Gastrocnemius medialis (tissue), 4 donors: ENCODE measurements around the gene TSSC4. TPM values are rescaled to one million over a fixed set of nuclear protein-coding genes. Genes with fewer than 3 reads are reported as not detected.

Source experiments
- ATAC-seq, 2 donors: fragments of 150-250 bp; one replicate each; pipeline ENCODE4 v1.9.1; 2016
- DNase-seq, 2 donors: peaks; one replicate each; pipeline ENCODE4 v3.0.0-alpha.2; 2019
- H3K27ac ChIP-seq, 4 donors: fragments of 200-600 bp; sonication (generic); 1 replicate in 1 of 4; 2 replicates in 3 of 4; pipeline ENCODE4 v1.5.1; 2016 to 2018; ENCODE audit warnings: mild to moderate bottlenecking in 2 of 4, moderate library complexity in 1 of 4
- H3K27me3 ChIP-seq, 3 donors: fragments of 200-600 bp; sonication (generic) in 2 of 3; 1 replicate in 1 of 3; 2 replicates in 2 of 3; pipeline versions ENCODE4 v1.5.1 to v1.6.0; 2016 to 2019; ENCODE audit warnings: mild to moderate bottlenecking in 1 of 3, moderate library complexity in 1 of 3
- H3K36me3 ChIP-seq, 2 donors: fragments of 200-600 bp; sonication (generic) in 1 of 2; one replicate each; pipeline ENCODE4 v1.5.1; 2017 to 2018
- H3K4me1 ChIP-seq, 2 donors: fragments of 200-600 bp; sonication (generic) in 1 of 2; one replicate each; pipeline ENCODE4 v1.5.1; 2016 to 2017; ENCODE audit warnings: mild to moderate bottlenecking in 2 of 2
- H3K4me3 ChIP-seq, 4 donors: fragments of 200-600 bp; sonication (generic) in 3 of 4; 1 replicate in 1 of 4; 2 replicates in 3 of 4; pipeline ENCODE4 v1.5.1; 2016 to 2019; ENCODE audit warnings: mild to moderate bottlenecking in 2 of 4
- H3K9me3 ChIP-seq, 3 donors: fragments of 200-600 bp; sonication (generic) in 2 of 3; 1 replicate in 1 of 3; 2 replicates in 2 of 3; pipeline ENCODE4 v1.5.1; 2016 to 2019
- CTCF ChIP-seq, 5 experiments: fragments of 450-650 bp in 3 of 5; fragments of 200-600 bp in 2 of 5; sonication (generic) in 2 of 5; IDR thresholded peaks in 4 of 5; conservative IDR thresholded peaks in 1 of 5; 1 replicate in 4 of 5; 2 replicates in 1 of 5; pipeline ENCODE4 v1.5.1; 2016 to 2019; ENCODE audit warnings: antibody characterized with exemption in 5 of 5, mild to moderate bottlenecking in 3 of 5, moderate library complexity in 3 of 5
- POLR2A ChIP-seq, 2 donors: fragments of 450-650 bp; IDR thresholded peaks; one replicate each; pipeline ENCODE4 v1.6.1; 2017; ENCODE audit warnings: antibody characterized with exemption in 2 of 2, mild to moderate bottlenecking in 2 of 2, moderate library complexity in 2 of 2
- in situ Hi-C, 4 donors: fragments of 200-750 bp; cut with MboI; loops; one replicate each; pipeline versions ENCODE4 v1.15.0 to v1.8.0; 2017; ENCODE audit warnings: low sequenced_read_pairs in 4 of 4
- intact Hi-C: fragments of 100-400 bp; cut with DNase I; formaldehyde crosslinking; loops from one replicate; pipeline ENCODE4 v1.15.1; 2023; ENCODE audit warnings: low total_unique reads
- total RNA-seq, 4 donors: library from RNA; depleted of rRNA; stranded (reverse); fragments of >200 nt; gene quantifications; one replicate each; pipeline versions ENCODE4 v1.1.0 to v1.2.3, GENCODE V29; 2016

Gene TSSC4
- total RNA-seq, 4 donors from 2014 or later: 53.4 to 92.5 (median 76.8) TPM

- TF ChIP-seq POLR2A (IDR thresholded peaks at IDR 0.05) (no peak), CTCF (IDR thresholded peaks at IDR 0.05 in 4 of 5, conservative IDR thresholded peaks at IDR 0.05 in 1 of 5) (no peak)
- Histone ChIP-seq H3K4me1 (peaks cover 47 to 53% of the 10 kb centered on the region in 2 donors), H3K4me3 (no peak overlapping the region), H3K27me3 (no peaks in the 10 kb centered on the region), H3K36me3 (peaks cover 0 to 10% of the 10 kb centered on the region in 2 donors), H3K9me3 (no peaks in the 10 kb centered on the region), H3K27ac (peak overlapping the region; percentile 82 to 89 (median 86))
- in situ Hi-C loops (no loop called here), intact Hi-C loops (loop anchor here (5.0 kb wide), 1 partner anchor 651 kb away; no protein-coding TSS in a partner anchor)
- DNase-seq (no peak), ATAC-seq (no peak)
Observed at GRCh38 chr11:2391181-2391975, 9.2 kb upstream of the TSSC4 start.

- TF ChIP-seq CTCF (IDR thresholded peaks at IDR 0.05 in 4 of 5, conservative IDR thresholded peaks at IDR 0.05 in 1 of 5): no peak
- TF ChIP-seq POLR2A (IDR thresholded peaks at IDR 0.05): no peak
- in situ Hi-C loops (no loop called here), intact Hi-C loops (loop anchor here (5.0 kb wide), 1 partner anchor 650 kb away; no protein-coding TSS in a partner anchor)
- no peak for DNase-seq
- no peak overlapping the region for H3K4me3 ChIP-seq
- H3K27ac ChIP-seq: peak overlapping the region in 2 of 4 donors; percentile 82 to 89
- H3K27me3 ChIP-seq: no peaks in the 10 kb centered on the region
- no peaks in the 10 kb centered on the region for H3K9me3 ChIP-seq
- H3K4me1 ChIP-seq: peaks cover 37 to 43% of the 10 kb centered on the region in 2 donors
- peaks cover 0 to 21% of the 10 kb centered on the region in 2 donors for H3K36me3 ChIP-seq
- no peak for ATAC-seq
Observed at GRCh38 chr11:2392241-2392959, 8.2 kb upstream of the TSSC4 start.

- Histone ChIP-seq H3K27ac (no peak overlapping the region), H3K4me1 (peaks cover 28 to 34% of the 10 kb centered on the region in 2 donors)
Observed at GRCh38 chr11:2393111-2393868, 7.3 kb upstream of the TSSC4 start.

More at GRCh38 chr11:2393111-2393868, 7.3 kb upstream of the TSSC4 start:
- TF ChIP-seq CTCF (IDR thresholded peaks at IDR 0.05 in 4 of 5, conservative IDR thresholded peaks at IDR 0.05 in 1 of 5): no peak
- no peak for TF ChIP-seq POLR2A (IDR thresholded peaks at IDR 0.05)
- Histone ChIP-seq H3K27me3 (no peaks in the 10 kb centered on the region), H3K9me3 (no peaks in the 10 kb centered on the region), H3K4me3 (no peak overlapping the region), H3K36me3 (peaks cover 0 to 23% of the 10 kb centered on the region in 2 donors)
- DNase-seq (no peak), ATAC-seq (no peak)
- intact Hi-C loops: loop anchor here (5.0 kb wide), 1 partner anchor 649 kb away; no protein-coding TSS in a partner anchor
- in situ Hi-C loops: no loop called here
